Mucosa of rectum (tissue), 2 donors: Measurements from ENCODE around the gene APOA4.

Source experiments
- H3K27ac ChIP-seq, 2 donors: one replicate each; pipeline ENCODE4 v1.7.0; 2013; ENCODE audit warnings: inconsistent platforms in 2 of 2, low read depth in 2 of 2, low read length in 2 of 2
- H3K27me3 ChIP-seq, 2 donors: one replicate each; pipeline ENCODE4 v1.7.0; 2013; ENCODE audit warnings: low read length in 2 of 2; ENCODE audit not compliant: control insufficient read depth in 2 of 2, insufficient read depth in 2 of 2
- H3K36me3 ChIP-seq, 2 donors: one replicate each; pipeline ENCODE4 v1.7.0; 2013; ENCODE audit warnings: low read length in 2 of 2; ENCODE audit not compliant: control insufficient read depth in 2 of 2, insufficient read depth in 2 of 2
- H3K4me1 ChIP-seq, 2 donors: one replicate each; pipeline ENCODE4 v1.7.0; 2013; ENCODE audit warnings: low read length in 2 of 2, mild to moderate bottlenecking in 1 of 2; ENCODE audit not compliant: control insufficient read depth in 2 of 2, insufficient read depth in 2 of 2
- H3K4me3 ChIP-seq, 2 donors: one replicate each; pipeline ENCODE4 v1.7.0; 2013; ENCODE audit warnings: low read length in 2 of 2
- H3K9ac ChIP-seq, 2 donors: one replicate each; pipeline ENCODE4 v1.7.0; 2013; ENCODE audit warnings: low read length in 2 of 2, low read depth in 1 of 2, mild to moderate bottlenecking in 1 of 2
- H3K9me3 ChIP-seq, 2 donors: one replicate each; pipeline ENCODE4 v1.7.0; 2013; ENCODE audit warnings: low read length in 2 of 2; ENCODE audit not compliant: control insufficient read depth in 2 of 2
- donor health status: healthy.
- donor health status: Normal muscosa, but diverticular disease.

The APOA4 gene

DNA sequence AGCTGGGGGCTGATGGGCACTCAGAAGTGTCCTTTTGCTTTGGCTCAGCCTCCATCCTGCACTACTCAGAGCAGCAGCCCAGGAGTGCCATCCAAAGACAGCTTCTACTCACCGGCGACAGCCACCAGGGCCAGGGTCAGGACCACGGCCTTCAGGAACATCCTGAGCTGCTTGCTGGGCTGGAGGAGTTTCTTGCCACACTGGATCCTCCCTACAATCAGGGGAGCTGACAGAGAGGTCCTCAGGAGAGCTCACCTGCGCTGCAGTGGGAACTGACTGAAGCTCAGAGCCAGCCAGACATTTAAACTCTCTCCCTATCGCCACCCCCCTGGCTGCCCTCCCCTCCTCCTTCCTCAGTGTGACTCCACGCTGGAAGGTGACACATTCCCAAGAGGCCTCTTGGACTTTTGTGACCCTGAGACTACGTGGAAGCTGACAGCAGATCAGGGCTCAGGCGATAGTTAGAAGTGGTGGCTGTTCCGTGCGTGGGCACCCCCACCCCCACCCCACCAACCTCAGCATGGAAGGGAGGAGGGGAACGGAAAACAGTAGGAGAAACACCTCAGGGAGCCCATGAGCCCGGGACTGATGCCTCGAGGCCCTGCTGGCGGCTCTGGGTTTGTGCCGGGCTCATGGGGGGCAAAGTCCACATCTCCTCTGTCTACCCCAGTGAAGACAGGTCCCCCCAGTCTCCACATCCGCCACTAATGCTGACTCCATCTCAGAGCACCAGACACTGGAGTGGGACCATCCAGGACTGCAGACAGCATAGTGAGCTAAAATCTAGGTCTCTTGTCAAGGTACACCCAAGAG is at the start of gene APOA4:
Gene APOA4, minus strand, starts transcription at position 274 of the 813 bp plus-strand sequence. Its CDS starts 113 bp downstream, at position 161.
- Histone ChIP-seq H3K9ac (no peak within 1 kb of the TSS), H3K27ac (no peak within 1 kb of the TSS), H3K9me3 (no peaks in the 10 kb centered on the region), H3K4me3 (no peak within 1 kb of the TSS), H3K36me3 (no peaks in the 10 kb centered on the region), H3K4me1 (no peaks in the 10 kb centered on the region), H3K27me3 (no peaks in the 10 kb centered on the region)

DNA sequence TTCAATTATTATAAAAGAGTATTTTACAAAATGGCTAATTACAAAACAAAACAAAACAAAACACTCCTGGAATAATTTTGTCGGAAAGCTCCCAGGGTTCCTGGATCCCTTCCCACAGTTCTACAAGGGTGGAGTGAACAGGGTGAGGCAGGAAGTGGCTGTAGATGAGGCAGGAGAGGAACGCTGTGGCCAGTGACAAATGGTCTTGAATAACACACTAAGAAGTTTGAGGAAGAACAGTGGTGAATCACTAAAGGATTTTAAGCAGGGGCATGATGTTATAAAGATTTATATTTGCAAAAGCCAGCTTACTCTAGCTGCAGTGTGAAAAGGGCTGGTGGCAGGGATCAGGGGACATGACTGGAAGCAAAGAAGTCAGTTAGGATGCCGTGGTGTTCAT is 48.1 kb upstream of the APOA4 start:
- Histone ChIP-seq H3K9ac (no peak overlapping the region), H3K36me3 (peaks cover 56 to 76% of the 10 kb centered on the region in 2 donors), H3K4me1 (no peaks in the 10 kb centered on the region), H3K9me3 (no peaks in the 10 kb centered on the region), H3K27ac (no peak overlapping the region), H3K4me3 (no peak overlapping the region), H3K27me3 (no peaks in the 10 kb centered on the region)

DNA sequence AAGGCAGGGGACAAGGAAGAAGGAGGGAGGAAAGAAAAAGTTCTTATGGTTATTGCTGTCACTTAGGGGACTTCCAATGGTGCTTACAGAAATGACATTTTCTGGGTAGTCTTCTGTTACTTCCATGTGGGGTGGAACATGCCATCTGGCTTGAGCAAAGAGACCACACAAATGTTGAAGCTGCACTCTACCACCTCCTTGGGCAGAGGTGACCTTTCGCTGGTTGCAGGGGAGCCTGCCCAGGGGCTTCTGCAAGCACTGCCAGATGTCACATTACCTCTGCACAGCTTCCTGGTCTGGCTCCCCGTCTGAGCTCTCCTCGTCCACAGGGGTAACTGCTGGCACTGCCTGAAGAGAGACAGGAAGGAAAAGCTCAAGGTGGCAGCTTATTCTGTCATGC is 47.0 kb upstream of the APOA4 start:
- Histone ChIP-seq H3K27ac (no peak overlapping the region), H3K4me1 (no peaks in the 10 kb centered on the region), H3K36me3 (peaks cover 52 to 76% of the 10 kb centered on the region in 2 donors), H3K27me3 (no peaks in the 10 kb centered on the region), H3K9ac (no peak overlapping the region), H3K9me3 (no peaks in the 10 kb centered on the region), H3K4me3 (no peak overlapping the region)

GRCh38 chr11:116869610-116870009 is 46.5 kb upstream of the APOA4 start:
- Histone ChIP-seq H3K36me3 (peaks cover 54 to 78% of the 10 kb centered on the region in 2 donors), H3K4me3 (no peak overlapping the region), H3K27me3 (no peaks in the 10 kb centered on the region), H3K9me3 (no peaks in the 10 kb centered on the region), H3K9ac (no peak overlapping the region), H3K4me1 (no peaks in the 10 kb centered on the region), H3K27ac (no peak overlapping the region)

DNA sequence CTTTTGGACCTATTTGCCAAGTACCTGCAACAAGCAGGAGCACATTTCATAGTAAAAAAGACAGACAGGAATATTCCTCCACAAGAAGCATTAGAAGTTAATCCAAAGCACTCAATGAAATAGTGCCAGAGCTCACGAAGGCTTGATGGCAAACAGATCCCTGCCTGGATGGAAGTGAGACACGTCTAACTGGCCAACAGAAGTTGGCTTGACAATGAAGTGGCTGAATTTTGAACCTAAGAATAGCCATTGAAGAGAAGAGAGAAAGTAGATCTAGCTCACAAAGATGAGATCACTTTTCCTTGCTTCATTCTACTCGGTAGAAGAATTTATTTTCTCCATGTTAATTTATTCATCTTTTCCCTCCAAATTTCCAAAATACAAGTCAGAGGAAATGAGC is 45.0 kb upstream of the APOA4 start:
- H3K27ac ChIP-seq: no peak overlapping the region
- no peaks in the 10 kb centered on the region for H3K9me3 ChIP-seq
- H3K4me1 ChIP-seq: no peaks in the 10 kb centered on the region
- no peak overlapping the region for H3K4me3 ChIP-seq
- no peaks in the 10 kb centered on the region for H3K27me3 ChIP-seq
- H3K36me3 ChIP-seq: peaks cover 54 to 81% of the 10 kb centered on the region in 2 donors
- no peak overlapping the region for H3K9ac ChIP-seq

DNA sequence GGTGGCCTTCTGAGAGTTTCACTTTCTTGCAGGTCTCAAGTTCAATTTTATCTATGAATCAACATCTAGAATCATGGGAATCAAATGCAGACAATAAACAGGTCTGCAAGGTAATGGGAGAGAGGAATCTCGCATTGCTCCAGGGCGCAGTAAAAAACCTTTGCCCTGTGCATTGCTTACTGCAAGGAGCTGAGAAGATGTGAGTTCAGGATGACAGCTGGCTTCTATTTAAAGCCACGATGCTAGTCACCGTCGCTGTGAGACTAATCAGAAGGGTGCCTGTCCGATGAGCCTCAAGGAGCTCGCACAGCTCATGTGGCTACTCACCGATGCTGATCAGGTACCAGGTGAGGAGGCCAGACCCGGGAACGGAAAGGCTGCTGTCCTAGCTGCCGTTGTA is 44.5 kb upstream of the APOA4 start:
- Histone ChIP-seq H3K27ac (no peak overlapping the region), H3K27me3 (no peaks in the 10 kb centered on the region), H3K9me3 (no peaks in the 10 kb centered on the region), H3K36me3 (peaks cover 50 to 78% of the 10 kb centered on the region in 2 donors), H3K4me3 (no peak overlapping the region), H3K9ac (no peak overlapping the region), H3K4me1 (no peaks in the 10 kb centered on the region)

- no peak overlapping the region for H3K27ac ChIP-seq
- H3K36me3 ChIP-seq: peaks cover 54 to 81% of the 10 kb centered on the region in 2 donors
- H3K4me1 ChIP-seq: no peaks in the 10 kb centered on the region
- H3K9me3 ChIP-seq: no peaks in the 10 kb centered on the region
- H3K9ac ChIP-seq: no peak overlapping the region
- no peaks in the 10 kb centered on the region for H3K27me3 ChIP-seq
- no peak overlapping the region for H3K4me3 ChIP-seq
These were observed 43.8 kb upstream of the APOA4 start for GRCh38 chr11:116866804-116867455.

DNA sequence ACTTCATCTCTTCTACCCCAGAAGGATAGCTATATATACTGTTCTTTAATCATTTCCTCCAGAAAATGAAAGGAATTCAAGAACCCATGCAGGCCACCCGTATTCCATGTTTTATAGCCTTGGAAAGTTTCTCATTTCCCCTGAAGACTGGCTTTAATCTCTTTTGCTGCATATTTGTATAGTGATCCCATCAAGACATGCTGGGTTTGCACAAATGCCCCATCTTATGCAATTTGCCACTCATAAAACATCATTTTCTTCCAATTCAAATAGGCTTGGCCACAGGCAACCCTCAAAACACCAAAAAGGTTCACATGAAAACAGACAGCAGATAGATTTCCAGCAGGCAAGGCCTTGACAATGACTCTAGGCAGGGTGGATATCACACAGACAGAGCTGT is 42.6 kb upstream of the APOA4 start:
- Histone ChIP-seq H3K4me1 (no peaks in the 10 kb centered on the region), H3K36me3 (peaks cover 59 to 80% of the 10 kb centered on the region in 2 donors), H3K27me3 (no peaks in the 10 kb centered on the region), H3K9me3 (no peaks in the 10 kb centered on the region), H3K9ac (no peak overlapping the region), H3K4me3 (no peak overlapping the region), H3K27ac (no peak overlapping the region)

- Histone ChIP-seq H3K36me3 (peaks cover 55 to 80% of the 10 kb centered on the region in 2 donors), H3K9ac (no peak overlapping the region), H3K9me3 (no peaks in the 10 kb centered on the region), H3K27me3 (no peaks in the 10 kb centered on the region), H3K27ac (no peak overlapping the region), H3K4me1 (no peaks in the 10 kb centered on the region), H3K4me3 (no peak overlapping the region)
These were observed 41.4 kb upstream of the APOA4 start for GRCh38 chr11:116864531-116864930.

DNA sequence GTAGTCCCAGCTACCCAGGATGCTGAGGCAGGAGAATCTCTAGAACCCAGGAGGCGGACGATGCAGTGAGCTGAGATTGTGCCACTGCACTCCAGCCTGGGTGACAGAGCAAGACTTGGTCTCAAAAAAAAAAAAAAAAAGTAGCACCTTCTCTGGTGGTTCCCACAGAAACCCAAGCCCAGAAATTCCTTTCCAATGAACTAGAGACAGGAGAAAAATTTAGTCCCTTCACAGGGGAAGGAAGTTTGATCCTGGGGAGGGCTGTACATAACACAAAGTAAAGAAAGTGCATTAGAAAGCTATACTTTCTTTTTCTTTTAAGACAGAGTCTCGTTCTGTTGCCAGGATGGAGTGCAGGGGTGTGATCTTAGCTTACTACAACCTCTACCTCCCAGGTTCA is 39.8 kb upstream of the APOA4 start:
- no peaks in the 10 kb centered on the region for H3K9me3 ChIP-seq
- no peak overlapping the region for H3K27ac ChIP-seq
- no peak overlapping the region for H3K9ac ChIP-seq
- peaks cover 66 to 84% of the 10 kb centered on the region in 2 donors for H3K36me3 ChIP-seq
- H3K4me3 ChIP-seq: no peak overlapping the region
- H3K4me1 ChIP-seq: no peaks in the 10 kb centered on the region
- H3K27me3 ChIP-seq: no peaks in the 10 kb centered on the region
